Astrocyte (in vitro differentiated cells and primary cell): ENCODE measurements around the gene OR56A4.

Experiments
- CTCF ChIP-seq: IDR thresholded peaks from 2 replicates; pipeline ENCODE4 v1.5.1; 2011; ENCODE audit warnings: low read depth, mild to moderate bottlenecking, inconsistent platforms, low read length, moderate library complexity; ENCODE audit not compliant: insufficient read depth
- EZH2 ChIP-seq: IDR thresholded peaks from 2 replicates; pipeline ENCODE4 v1.6.1; 2012; ENCODE audit warnings: mild to moderate bottlenecking, low read length, inconsistent platforms; ENCODE audit not compliant: insufficient read depth

GRCh38 chr11:5973530-5973929 is 33.2 kb downstream of the OR56A4 start:
- no peak for TF ChIP-seq CTCF
- TF ChIP-seq EZH2: no peak
